ENCODE data around the gene GMPPA. TPM values are rescaled to one million over a fixed set of nuclear protein-coding genes. Genes with fewer than 3 reads are reported as not detected.
A peak's percentile ranks its signal among the peaks of the same experiment; 100 is the strongest.

Gene GMPPA
- total RNA-seq, 1 donor from 2014 or later: 35.8 TPM

GRCh38 chr2:219545943-219546352 lies 47.3 kb downstream of the GMPPA start:
- Mint-ChIP-seq H3K4me3 (ENCODE audit: low read depth) (peak overlapping the region; percentile 35), H3K4me1 (ENCODE audit: low read depth) (peaks cover 17% of the 10 kb centered on the region), H3K9me3 (ENCODE audit: low read depth) (no peaks in the 10 kb centered on the region), H3K27ac (no peak overlapping the region), H3K36me3 (ENCODE audit: insufficient read depth) (peaks cover 13% of the 10 kb centered on the region), H3K27me3 (peaks cover 43% of the 10 kb centered on the region)
- no peak for TF ChIP-seq CTCF (IDR thresholded peaks at IDR 0.05; ENCODE audit: unreplicated experiment)
- no peak for DNase-seq (ENCODE audit: low spot score, unreplicated experiment)

GRCh38 chr2:219547621-219548020 lies 48.9 kb downstream of the GMPPA start:
- Mint-ChIP-seq H3K4me3 (ENCODE audit: low read depth) (no peak overlapping the region), H3K27me3 (peaks cover 48% of the 10 kb centered on the region), H3K9me3 (ENCODE audit: low read depth) (no peaks in the 10 kb centered on the region), H3K4me1 (ENCODE audit: low read depth) (peaks cover 14% of the 10 kb centered on the region), H3K27ac (no peak overlapping the region), H3K36me3 (ENCODE audit: insufficient read depth) (peaks cover 11% of the 10 kb centered on the region)
- TF ChIP-seq CTCF (IDR thresholded peaks at IDR 0.05; ENCODE audit: unreplicated experiment): no peak
- DNase-seq (ENCODE audit: low spot score, unreplicated experiment): no peak

GRCh38 chr2:219548990-219549389 lies 50.3 kb downstream of the GMPPA start:
- Mint-ChIP-seq H3K4me3 (ENCODE audit: low read depth) (no peak overlapping the region), H3K27ac (no peak overlapping the region), H3K9me3 (ENCODE audit: low read depth) (no peaks in the 10 kb centered on the region), H3K36me3 (ENCODE audit: insufficient read depth) (peaks cover 11% of the 10 kb centered on the region), H3K4me1 (ENCODE audit: low read depth) (peaks cover 12% of the 10 kb centered on the region), H3K27me3 (peaks cover 57% of the 10 kb centered on the region)
- no peak for DNase-seq (ENCODE audit: low spot score, unreplicated experiment)
- no peak for TF ChIP-seq CTCF (IDR thresholded peaks at IDR 0.05; ENCODE audit: unreplicated experiment)

- peaks cover 14% of the 10 kb centered on the region for H3K36me3 Mint-ChIP-seq (ENCODE audit: insufficient read depth)
- H3K4me3 Mint-ChIP-seq (ENCODE audit: low read depth): no peak overlapping the region
- no peak overlapping the region for H3K27ac Mint-ChIP-seq
- no peaks in the 10 kb centered on the region for H3K9me3 Mint-ChIP-seq (ENCODE audit: low read depth)
- peaks cover 6% of the 10 kb centered on the region for H3K4me1 Mint-ChIP-seq (ENCODE audit: low read depth)
- peaks cover 57% of the 10 kb centered on the region for H3K27me3 Mint-ChIP-seq
- TF ChIP-seq CTCF (IDR thresholded peaks at IDR 0.05; ENCODE audit: unreplicated experiment): no peak
- DNase-seq (ENCODE audit: low spot score, unreplicated experiment): no peak
Observed at GRCh38 chr2:219549619-219550018, 50.9 kb downstream of the GMPPA start.

GRCh38 chr2:219551441-219552381 lies 53.0 kb downstream of the GMPPA start:
- Mint-ChIP-seq H3K4me1 (ENCODE audit: low read depth) (peaks cover 3% of the 10 kb centered on the region), H3K4me3 (ENCODE audit: low read depth) (peak overlapping the region; percentile 74), H3K9me3 (ENCODE audit: low read depth) (no peaks in the 10 kb centered on the region), H3K27ac (no peak overlapping the region), H3K36me3 (ENCODE audit: insufficient read depth) (peaks cover 17% of the 10 kb centered on the region), H3K27me3 (peaks cover 41% of the 10 kb centered on the region)
- DNase-seq (ENCODE audit: low spot score, unreplicated experiment): no peak
- no peak for TF ChIP-seq CTCF (IDR thresholded peaks at IDR 0.05; ENCODE audit: unreplicated experiment)

Data from progenitor cell of endocrine pancreas (in vitro differentiated cells).